NCI-H128 (cell line): ENCODE data around the gene ZRANB3.
"Not testable (repeated sequence)": the region's sequence is repeated elsewhere in the genome, so short reads cannot be mapped to it uniquely, and the experiment has no call there.

Experiments used
- DNase-seq: peaks from one replicate; lab custom pipeline; 2025; ENCODE audit not compliant: unreplicated experiment; lab: John Stamatoyannopoulos, UW

ZRANB3 gene

GRCh38 chr2:135335256-135335655 lies 195.8 kb downstream of the ZRANB3 start:
- no peak for DNase-seq

- no peak for DNase-seq
Measured at GRCh38 chr2:135327146-135327545, 203.9 kb downstream of the ZRANB3 start.

GRCh38 chr2:135320465-135321355 lies 210.3 kb downstream of the ZRANB3 start:
- no peak for DNase-seq

- DNase-seq: no peak
Measured at GRCh38 chr2:135318808-135319207, 212.2 kb downstream of the ZRANB3 start.

- DNase-seq: no peak
Measured at GRCh38 chr2:135317375-135317774, 213.6 kb downstream of the ZRANB3 start.

GRCh38 chr2:135311962-135312361 lies 219.1 kb downstream of the ZRANB3 start:
- DNase-seq: no peak

- DNase-seq: no peak
Measured at GRCh38 chr2:135311268-135311667, 219.8 kb downstream of the ZRANB3 start.

- no peak for DNase-seq
Measured at GRCh38 chr2:135304694-135305093, 226.3 kb downstream of the ZRANB3 start.

GRCh38 chr2:135299658-135300244 lies 231.3 kb downstream of the ZRANB3 start:
- DNase-seq: no peak

GRCh38 chr2:135299165-135299564 lies 231.9 kb downstream of the ZRANB3 start:
- DNase-seq: no peak

GRCh38 chr2:135287121-135287520 lies 243.9 kb downstream of the ZRANB3 start:
- not testable (repeated sequence) for DNase-seq

- no peak for DNase-seq
Measured at GRCh38 chr2:135285391-135285790, 245.6 kb downstream of the ZRANB3 start.

GRCh38 chr2:135281379-135281778 lies 249.6 kb downstream of the ZRANB3 start:
- no peak for DNase-seq

GRCh38 chr2:135279209-135279608 lies 251.8 kb downstream of the ZRANB3 start:
- DNase-seq: no peak

GRCh38 chr2:135276525-135276924 lies 254.5 kb downstream of the ZRANB3 start:
- DNase-seq: no peak

- DNase-seq: no peak
Measured at GRCh38 chr2:135271006-135271405, 260.0 kb downstream of the ZRANB3 start.

- DNase-seq: no peak
Measured at GRCh38 chr2:135265960-135266490, 265.0 kb downstream of the ZRANB3 start.

GRCh38 chr2:135259123-135259522 lies 271.9 kb downstream of the ZRANB3 start:
- no peak for DNase-seq

- no peak for DNase-seq
Measured at GRCh38 chr2:135258193-135258592, 272.8 kb downstream of the ZRANB3 start.

- no peak for DNase-seq
Measured at GRCh38 chr2:135257383-135258090, 273.5 kb downstream of the ZRANB3 start.

- no peak for DNase-seq
Measured at GRCh38 chr2:135256531-135257260, 274.3 kb downstream of the ZRANB3 start.
